Large intestine (tissue), 3 donors: ENCODE data around the gene AKR7A2. TPM values are rescaled to one million over a fixed set of nuclear protein-coding genes. Genes with fewer than 3 reads are reported as not detected.
"Not testable (repeated sequence)": the region's sequence is repeated elsewhere in the genome, so short reads cannot be mapped to it uniquely, and the experiment has no call there.

Experiments used
- DNase-seq, 2 donors: peaks; one replicate each; pipeline versions ENCODE4 v3.0.0 to v3.0.0-alpha.2; 2013
- H3K27ac ChIP-seq: one replicate; pipeline ENCODE4 v1.5.1; 2013; ENCODE audit warnings: low read length
- H3K27me3 ChIP-seq: 2 replicates; pipeline ENCODE4 v1.6.1; 2013; ENCODE audit warnings: low read length; ENCODE audit not compliant: control insufficient read depth, insufficient read depth
- H3K36me3 ChIP-seq: 2 replicates; pipeline ENCODE4 v1.6.1; 2013; ENCODE audit warnings: low read length; ENCODE audit not compliant: control insufficient read depth, insufficient read depth
- H3K4me1 ChIP-seq: one replicate; pipeline ENCODE4 v1.6.1; 2013; ENCODE audit warnings: low read length; ENCODE audit not compliant: control insufficient read depth, insufficient read depth
- H3K4me3 ChIP-seq: one replicate; pipeline ENCODE4 v1.5.1; 2013; ENCODE audit warnings: low read length
- H3K9me3 ChIP-seq: one replicate; pipeline ENCODE4 v1.6.1; 2013; ENCODE audit warnings: mild to moderate bottlenecking, low read depth, low read length, moderate library complexity; ENCODE audit not compliant: control insufficient read depth
- WGBS: methylation state at CpG from one replicate; pipeline ENCODE4 v1.1.5; 2013; ENCODE audit warnings: low lambda C conversion rate; ENCODE audit not compliant: insufficient coverage; 5-methylcytosine and 5-hydroxymethylcytosine counted together
- polyA plus RNA-seq: library from polyadenylated mRNA; unstranded; fragments of 120-200 nt; gene quantifications from one replicate; pipeline ENCODE4 v1.2.1, GENCODE V29; 2013

The AKR7A2 gene
- polyA plus RNA-seq, 1 donor = 94.4 TPM

GRCh38 chr1:19285366-19285765 is 26.6 kb downstream of the AKR7A2 start:
- Histone ChIP-seq H3K27ac (peak overlapping the region; percentile 31), H3K4me1 (peaks cover 19% of the 10 kb centered on the region)
- not testable (repeated sequence) for H3K9me3 ChIP-seq, H3K27me3 ChIP-seq, H3K4me3 ChIP-seq, H3K36me3 ChIP-seq, DNase-seq
- no CpG with 5 or more reads among the region's 3 CpGs for WGBS

GRCh38 chr1:19284881-19285280 is 27.1 kb downstream of the AKR7A2 start:
- peaks cover 3% of the 10 kb centered on the region for H3K27me3 ChIP-seq
- WGBS = no CpG with 5 or more reads among the region's 8 CpGs
- H3K36me3 ChIP-seq = peaks cover 4% of the 10 kb centered on the region
- no peak for DNase-seq
- H3K4me1 ChIP-seq = peaks cover 19% of the 10 kb centered on the region
- no peaks in the 10 kb centered on the region for H3K9me3 ChIP-seq
- no peak overlapping the region for H3K27ac ChIP-seq
- no peak overlapping the region for H3K4me3 ChIP-seq

- Histone ChIP-seq H3K9me3 (no peaks in the 10 kb centered on the region), H3K27me3 (peaks cover 2% of the 10 kb centered on the region), H3K4me1 (peaks cover 16% of the 10 kb centered on the region), H3K4me3 (no peak overlapping the region), H3K36me3 (peaks cover 4% of the 10 kb centered on the region), H3K27ac (no peak overlapping the region)
- WGBS = no CpG with 5 or more reads among the region's 9 CpGs
- DNase-seq = no peak
These were observed 28.1 kb downstream of the AKR7A2 start for GRCh38 chr1:19283891-19284290.

GRCh38 chr1:19274636-19275035 is 37.3 kb downstream of the AKR7A2 start:
- Histone ChIP-seq H3K27me3 (peaks cover 3% of the 10 kb centered on the region), H3K4me3 (peak overlapping the region; percentile 55), H3K27ac (peak overlapping the region; percentile 98), H3K9me3 (no peaks in the 10 kb centered on the region), H3K4me1 (peaks cover 18% of the 10 kb centered on the region), H3K36me3 (peaks cover under 1% of the 10 kb centered on the region)
- no CpG with 5 or more reads among the region's 5 CpGs for WGBS
- peak; percentile 53 to 80 for DNase-seq

GRCh38 chr1:19273844-19274531 is 38.0 kb downstream of the AKR7A2 start:
- H3K27me3 ChIP-seq, H3K36me3 ChIP-seq, H3K9me3 ChIP-seq: not testable (repeated sequence)
- H3K4me1 ChIP-seq = peaks cover 18% of the 10 kb centered on the region
- peak overlapping the region; percentile 62 for H3K4me3 ChIP-seq
- peak overlapping the region; percentile 98 for H3K27ac ChIP-seq
- no CpG with 5 or more reads among the region's 66 CpGs for WGBS
- DNase-seq = peak; percentile 68 to 86

DNA sequence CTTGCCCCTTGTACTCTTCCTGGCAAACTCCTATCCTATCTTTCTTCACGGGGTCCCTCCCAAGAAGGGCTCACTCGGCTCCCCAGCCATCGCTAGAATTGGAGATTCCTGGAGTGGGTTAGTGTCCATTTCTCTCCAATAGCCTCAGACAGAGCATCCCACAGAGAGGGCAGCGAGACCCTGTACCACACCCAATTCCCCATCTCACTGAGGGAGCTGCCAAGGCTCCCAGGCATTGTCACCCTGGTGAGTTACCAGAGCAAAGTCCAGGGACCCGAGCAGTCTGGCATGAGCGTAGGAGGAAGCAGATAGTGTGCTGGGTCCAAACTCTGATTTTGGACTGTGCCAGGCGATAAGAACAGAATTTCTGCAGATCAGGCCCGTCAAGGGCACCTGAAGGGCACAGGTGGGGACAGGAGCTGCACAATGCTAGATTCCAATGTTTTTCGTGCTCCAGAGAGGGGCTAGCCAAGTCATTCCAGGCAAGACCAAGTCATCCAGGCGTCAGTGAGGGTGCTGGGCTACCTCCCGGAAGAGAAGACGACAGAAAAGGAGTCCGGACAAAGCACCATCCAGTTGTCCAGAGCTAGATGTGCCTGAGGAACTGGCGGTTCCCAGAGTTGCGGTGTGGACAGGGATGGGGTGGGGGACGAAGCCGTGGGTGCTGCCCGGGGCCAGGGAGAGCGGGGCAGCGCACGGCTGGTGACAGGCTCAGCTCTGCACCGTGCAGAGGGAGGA is 38.7 kb downstream of the AKR7A2 start:
- Histone ChIP-seq H3K4me3 (peak overlapping the region; percentile 62), H3K4me1 (peaks cover 18% of the 10 kb centered on the region), H3K9me3 (no peaks in the 10 kb centered on the region), H3K36me3 (peaks cover 11% of the 10 kb centered on the region), H3K27me3 (peaks cover 3% of the 10 kb centered on the region), H3K27ac (peak overlapping the region; percentile 74)
- peak; percentile 55 to 79 for DNase-seq
- WGBS = no CpG with 5 or more reads among the region's 22 CpGs

- H3K27ac ChIP-seq = no peak overlapping the region
- peaks cover 12% of the 10 kb centered on the region for H3K36me3 ChIP-seq
- peaks cover 3% of the 10 kb centered on the region for H3K27me3 ChIP-seq
- DNase-seq = peak in 1 of 2 donors; percentile 29
- peaks cover 18% of the 10 kb centered on the region for H3K4me1 ChIP-seq
- H3K9me3 ChIP-seq = no peaks in the 10 kb centered on the region
- no peak overlapping the region for H3K4me3 ChIP-seq
These were observed 39.9 kb downstream of the AKR7A2 start for GRCh38 chr1:19272064-19272463.

GRCh38 chr1:19270343-19270730 is 41.6 kb downstream of the AKR7A2 start:
- H3K27me3 ChIP-seq, H3K9me3 ChIP-seq, H3K27ac ChIP-seq, H3K4me3 ChIP-seq: not testable (repeated sequence)
- no CpG with 5 or more reads among the region's 6 CpGs for WGBS
- Histone ChIP-seq H3K36me3 (peaks cover 15% of the 10 kb centered on the region), H3K4me1 (peaks cover 18% of the 10 kb centered on the region)
- DNase-seq = peak in 1 of 2 donors; percentile 14

DNA sequence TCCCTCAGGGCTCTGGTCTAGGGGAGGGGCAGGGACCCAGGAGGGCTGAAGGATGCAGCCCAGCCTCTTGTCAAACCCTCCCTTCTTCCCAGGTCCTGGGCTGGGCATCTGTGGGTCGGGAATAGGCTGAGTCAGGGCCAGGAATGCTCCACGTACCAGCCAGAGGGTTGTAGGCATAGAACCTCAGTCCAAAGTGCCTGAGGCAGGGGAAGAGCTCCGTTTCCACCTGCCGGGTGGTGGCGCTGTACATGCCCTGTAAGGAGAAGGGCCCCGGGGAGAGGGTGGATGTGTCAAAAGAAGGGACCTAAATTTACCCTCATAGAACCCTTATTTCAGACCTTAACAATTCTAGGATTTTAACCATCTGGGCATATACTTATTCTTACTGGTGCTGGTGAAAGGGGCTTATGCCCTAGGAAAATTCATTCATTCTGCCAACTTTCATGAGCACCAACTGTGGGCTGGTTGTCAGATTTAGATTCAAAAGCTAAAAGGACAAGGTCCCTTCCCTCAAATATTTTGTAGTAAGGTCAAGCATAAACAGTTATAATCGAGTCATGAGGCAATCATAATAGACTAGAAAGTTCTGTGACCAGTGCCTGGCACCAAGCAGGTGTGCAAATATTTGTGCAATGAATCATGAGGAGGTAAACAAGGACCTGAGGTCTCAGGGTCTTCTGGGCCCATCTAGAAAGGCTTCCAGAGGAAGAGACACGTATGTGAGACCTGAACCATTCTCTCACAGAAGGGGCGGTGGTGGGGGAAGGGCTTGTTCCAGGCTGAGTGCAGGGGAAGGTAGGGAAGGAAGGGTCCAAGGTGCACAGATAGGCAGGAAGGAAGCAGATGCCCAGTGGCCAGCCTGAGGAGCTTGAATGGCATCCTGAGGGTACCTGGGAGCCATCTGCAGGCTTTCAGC is 42.3 kb downstream of the AKR7A2 start:
- Histone ChIP-seq H3K4me1 (peaks cover 14% of the 10 kb centered on the region), H3K27ac (peak overlapping the region; percentile 23), H3K36me3 (peaks cover 17% of the 10 kb centered on the region)
- not testable (repeated sequence) for H3K9me3 ChIP-seq, H3K4me3 ChIP-seq, DNase-seq, H3K27me3 ChIP-seq
- WGBS = no CpG with 5 or more reads among the region's 9 CpGs

- H3K4me3 ChIP-seq = no peak overlapping the region
- no peaks in the 10 kb centered on the region for H3K9me3 ChIP-seq
- no CpG with 5 or more reads among the region's 11 CpGs for WGBS
- no peaks in the 10 kb centered on the region for H3K27me3 ChIP-seq
- DNase-seq = no peak
- H3K36me3 ChIP-seq = peaks cover 17% of the 10 kb centered on the region
- peaks cover 7% of the 10 kb centered on the region for H3K4me1 ChIP-seq
- H3K27ac ChIP-seq = no peak overlapping the region
These were observed 43.5 kb downstream of the AKR7A2 start for GRCh38 chr1:19268445-19268844.
